ENCODE results near the gene PDXP. TPM values are rescaled to one million over a fixed set of nuclear protein-coding genes. Genes with fewer than 3 reads are reported as not detected.
"Not testable (repeated sequence)": the region's sequence is repeated elsewhere in the genome, so short reads cannot be mapped to it uniquely, and the experiment has no call there.

The PDXP gene
- total RNA-seq, 1 experiment from 2014 or later, result 42.7 TPM

- BruUV-seq (replicated peaks); H3K27me3 ChIP-seq (ENCODE audit: insufficient read depth, low read length); ATAC-seq; RAD21 ChIA-PET (ENCODE audit: low non-redundant PET in 1 of 2, low total read pairs in 2 of 2, uncharacterized antibody in 2 of 2, unreplicated experiment in 2 of 2); DNase-seq (ENCODE audit: low read depth, low spot score); POLR2A ChIA-PET; intact Hi-C loops (cut with micrococcal nuclease); CTCF ChIA-PET; H3K9me3 ChIP-seq (ENCODE audit: control insufficient read depth in 1 of 2, insufficient read depth in 1 of 2, low read depth in 1 of 2, low read length in 2 of 2); H3K4me3 ChIP-seq (replicated peaks in 1 of 2; ENCODE audit: low read depth in 1 of 2, low read length in 2 of 2); H3K4me2 ChIP-seq (ENCODE audit: low read length); H3K9ac ChIP-seq (ENCODE audit: low read length); H3K27ac ChIP-seq (ENCODE audit: low read depth, low read length); H3K9me2 ChIP-seq (ENCODE audit: insufficient read depth); H4K20me1 ChIP-seq (ENCODE audit: insufficient read depth); H2AFZ ChIP-seq (ENCODE audit: low read depth, low read length, poor library complexity, severe bottlenecking); H3K79me2 ChIP-seq (ENCODE audit: insufficient read depth, low read length): not testable (repeated sequence)
- Histone ChIP-seq H3K4me1 (ENCODE audit: control insufficient read depth in 1 of 2, insufficient read depth in 2 of 2, low read length in 2 of 2) (peaks cover 15 to 30% of the 10 kb centered on the region in 2 experiments), H3K36me3 (ENCODE audit: control insufficient read depth in 1 of 2, insufficient read depth in 2 of 2, low read length in 2 of 2) (peaks cover 10 to 28% of the 10 kb centered on the region in 2 experiments; a peak in 3 of 4 replicates)
These were observed 35.6 kb downstream of the PDXP start for GRCh38 chr22:37694131-37694530.

GRCh38 chr22:37696260-37696656, 37.7 kb downstream of the PDXP start:
- H3K79me2 ChIP-seq (ENCODE audit: insufficient read depth, low read length); H3K9me3 ChIP-seq (ENCODE audit: control insufficient read depth in 1 of 2, insufficient read depth in 1 of 2, low read depth in 1 of 2, low read length in 2 of 2); DNase-seq (ENCODE audit: low read depth, low spot score); H4K20me1 ChIP-seq (ENCODE audit: insufficient read depth); H3K27me3 ChIP-seq (ENCODE audit: insufficient read depth, low read length); ATAC-seq; BruUV-seq (replicated peaks); H3K9me2 ChIP-seq (ENCODE audit: insufficient read depth); H2AFZ ChIP-seq (ENCODE audit: low read depth, low read length, poor library complexity, severe bottlenecking): not testable (repeated sequence)
- H3K36me3 ChIP-seq (ENCODE audit: control insufficient read depth in 1 of 2, insufficient read depth in 2 of 2, low read length in 2 of 2), result peaks cover 2 to 16% of the 10 kb centered on the region in 2 experiments; a peak in 3 of 4 replicates
- ChIA-PET POLR2A (interaction anchor here (0.6 to 0.7 kb wide), 2 partner anchors 19 to 32 kb away, joined by 3 read pairs; no protein-coding TSS in a partner anchor), CTCF (interaction anchor here (1.3 kb wide), 1 partner anchor 59 kb away, joined by 3 read pairs; no protein-coding TSS in a partner anchor), RAD21 (ENCODE audit: low non-redundant PET in 1 of 2, low total read pairs in 2 of 2, uncharacterized antibody in 2 of 2, unreplicated experiment in 2 of 2) (interaction anchor here in 1 of 2 experiments (0.6 kb wide), 3 partner anchors 38 to 77 kb away, joined by 3 to 4 read pairs (median 3); partner anchors contain the start of gene PDXP)
- intact Hi-C loops (cut with micrococcal nuclease), result loop anchor here (5.0 kb wide), 1 partner anchor 46 kb away; no protein-coding TSS in a partner anchor
- 0 out of 2 replicates have a peak overlapping the region, but pooled peaks have one; percentile 36 for H3K27ac ChIP-seq (ENCODE audit: low read depth, low read length)
- H3K4me2 ChIP-seq (ENCODE audit: low read length), result peak overlapping the region; percentile 57; the same call in 1 of the 2 replicates
- peak overlapping the region in 1 of 2 experiments; percentile 25; a peak in 1 of 4 replicates for H3K4me3 ChIP-seq (replicated peaks in 1 of 2; ENCODE audit: low read depth in 1 of 2, low read length in 2 of 2)
- H3K9ac ChIP-seq (ENCODE audit: low read length), result peak overlapping the region; percentile 9; the same call in 1 of the 2 replicates
- H3K4me1 ChIP-seq (ENCODE audit: control insufficient read depth in 1 of 2, insufficient read depth in 2 of 2, low read length in 2 of 2), result peaks cover 9 to 24% of the 10 kb centered on the region in 2 experiments; a peak in 3 of 4 replicates

All from HCT116 (cell line).